Left lung (tissue), 10 donors: Measurements from ENCODE around the gene PIH1D1. TPM values are rescaled to one million over a fixed set of nuclear protein-coding genes. Genes with fewer than 3 reads are reported as not detected.
A peak's percentile ranks its signal among the peaks of the same experiment; 100 is the strongest.

Experiments used
- ATAC-seq: fragments of 200-7000 bp; cut with Tn5 transposase; one replicate; pipeline ENCODE4 v1.9.1; 2020; ENCODE audit warnings: moderate library complexity
- DNase-seq, 4 donors: peaks; one replicate each; pipeline ENCODE4 v3.0.0-alpha.2; 2013 to 2020
- H3K27ac ChIP-seq, 2 donors: fragments of 200-600 bp; sonication (generic) in 1 of 2; one replicate each; pipeline versions ENCODE4 v1.5.0 to v1.8.0; 2020 to 2021
- H3K27me3 ChIP-seq, 2 donors: fragments of 200-600 bp; sonication (generic) in 1 of 2; one replicate each; pipeline versions ENCODE4 v1.5.0 to v1.8.0; 2020 to 2021
- H3K36me3 ChIP-seq, 2 donors: fragments of 200-600 bp; sonication (generic) in 1 of 2; one replicate each; pipeline versions ENCODE4 v1.5.0 to v1.8.0; 2020 to 2021
- H3K4me1 ChIP-seq, 2 donors: fragments of 200-600 bp; one replicate each; pipeline ENCODE4 v1.8.0; 2021
- H3K4me3 ChIP-seq, 2 donors: fragments of 200-600 bp; sonication (generic) in 1 of 2; one replicate each; pipeline versions ENCODE4 v1.5.0 to v1.8.0; 2020 to 2021; ENCODE audit warnings: mild to moderate bottlenecking in 1 of 2
- H3K9me3 ChIP-seq, 2 donors: fragments of 200-600 bp; sonication (generic) in 1 of 2; one replicate each; pipeline versions ENCODE4 v1.5.0 to v1.8.0; 2020 to 2021
- intact Hi-C, 2 donors: fragments of 100-400 bp; cut with DNase I; formaldehyde crosslinking; loops; one replicate each; pipeline versions ENCODE4 v1.11.2 to v1.14.2; 2022
- polyA plus RNA-seq, 6 donors: library from polyadenylated mRNA; unstranded; fragments of 120-200 nt; gene quantifications; one replicate each; pipeline ENCODE4 v1.2.1, GENCODE V29; 2013; ENCODE audit not compliant: insufficient read length in 6 of 6
- total RNA-seq, 2 donors: library from RNA; stranded (reverse); fragmentation: NEBNext Ultra II Directional; extraction: Animal tissue kit (Norgen Biotek cat#: 25700); gene quantifications; one replicate each; pipeline ENCODE4 v1.2.1, GENCODE V29; 2021
- TF ChIP-seq, protein P1 (sequence below), 2 donors: fragments of 200-600 bp; sonication (generic) in 1 of 2; IDR thresholded peaks; one replicate each; pipeline versions ENCODE4 v1.5.0 to v1.8.0; 2021; ENCODE audit warnings: antibody characterized with exemption in 2 of 2
- donor health status: DM: no; HTN: yes; CAD: no.
- donor health status: DM: no; HTN: no; CAD: no.

The PIH1D1 gene
- total and polyA plus RNA-seq, 8 donors: 54.4 to 93.2 (median 78.5) TPM

DNA sequence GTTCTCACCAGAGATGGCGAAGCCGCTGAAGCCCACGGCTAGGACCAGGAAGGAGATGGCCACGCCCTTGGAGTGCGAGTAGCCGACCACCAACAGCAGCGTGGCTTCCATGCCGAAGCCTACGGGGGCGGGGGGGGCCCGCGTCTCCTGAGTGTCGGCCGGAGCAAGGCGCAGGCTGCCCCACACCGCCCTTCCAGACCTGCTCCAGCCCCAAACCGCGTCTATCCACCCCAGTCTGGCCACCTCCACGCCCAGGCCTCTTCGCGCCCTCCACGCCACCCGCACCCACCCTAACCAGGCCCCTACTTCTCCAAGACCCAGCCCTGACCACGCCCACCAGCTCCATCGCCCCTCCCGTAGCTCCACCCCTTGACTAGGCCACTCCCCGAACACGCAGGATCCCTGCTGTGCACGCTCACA, 20.3 kb downstream of the PIH1D1 start:
- TF ChIP-seq, protein P1, sequence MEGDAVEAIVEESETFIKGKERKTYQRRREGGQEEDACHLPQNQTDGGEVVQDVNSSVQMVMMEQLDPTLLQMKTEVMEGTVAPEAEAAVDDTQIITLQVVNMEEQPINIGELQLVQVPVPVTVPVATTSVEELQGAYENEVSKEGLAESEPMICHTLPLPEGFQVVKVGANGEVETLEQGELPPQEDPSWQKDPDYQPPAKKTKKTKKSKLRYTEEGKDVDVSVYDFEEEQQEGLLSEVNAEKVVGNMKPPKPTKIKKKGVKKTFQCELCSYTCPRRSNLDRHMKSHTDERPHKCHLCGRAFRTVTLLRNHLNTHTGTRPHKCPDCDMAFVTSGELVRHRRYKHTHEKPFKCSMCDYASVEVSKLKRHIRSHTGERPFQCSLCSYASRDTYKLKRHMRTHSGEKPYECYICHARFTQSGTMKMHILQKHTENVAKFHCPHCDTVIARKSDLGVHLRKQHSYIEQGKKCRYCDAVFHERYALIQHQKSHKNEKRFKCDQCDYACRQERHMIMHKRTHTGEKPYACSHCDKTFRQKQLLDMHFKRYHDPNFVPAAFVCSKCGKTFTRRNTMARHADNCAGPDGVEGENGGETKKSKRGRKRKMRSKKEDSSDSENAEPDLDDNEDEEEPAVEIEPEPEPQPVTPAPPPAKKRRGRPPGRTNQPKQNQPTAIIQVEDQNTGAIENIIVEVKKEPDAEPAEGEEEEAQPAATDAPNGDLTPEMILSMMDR (IDR thresholded peaks at IDR 0.05): no peak
- no peak for ATAC-seq
- Histone ChIP-seq H3K36me3 (no peaks in the 10 kb centered on the region), H3K4me1 (peaks cover 0 to 12% of the 10 kb centered on the region in 2 donors), H3K27me3 (peaks cover 81 to 100% of the 10 kb centered on the region in 2 donors), H3K4me3 (no peak overlapping the region), H3K27ac (no peak overlapping the region), H3K9me3 (no peaks in the 10 kb centered on the region)
- no peak for DNase-seq
- intact Hi-C loops: no loop called here

DNA sequence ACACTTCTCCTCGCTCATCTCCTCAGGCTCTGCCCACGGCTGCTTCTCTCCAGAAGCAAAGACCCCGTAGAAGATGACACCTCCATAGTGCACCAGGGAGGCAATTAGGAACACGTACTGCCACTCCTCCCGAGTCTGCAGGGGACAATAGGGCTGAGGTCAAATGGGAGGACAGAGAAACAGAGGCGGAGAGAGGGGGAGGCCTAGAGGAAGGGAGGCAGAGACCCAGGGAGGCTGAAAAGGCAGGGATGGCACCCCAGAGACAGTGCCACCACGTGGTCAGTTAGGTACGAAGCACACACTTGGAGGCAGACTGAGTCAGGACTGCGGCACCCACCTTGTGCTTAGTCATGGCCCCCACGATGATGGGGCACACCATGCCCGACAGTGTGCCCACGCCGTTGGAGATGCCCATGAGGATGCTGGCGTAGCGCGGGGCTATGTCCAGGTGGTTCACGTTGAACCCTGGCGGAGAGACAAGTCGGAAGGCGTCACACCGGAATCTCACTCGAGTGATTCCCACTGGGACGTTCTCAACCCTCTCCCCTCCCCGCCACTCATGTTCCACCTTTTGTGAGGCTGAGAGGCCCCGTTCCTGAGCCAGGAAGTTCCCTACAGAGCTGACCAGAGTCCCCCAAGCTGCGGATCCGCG, 20.8 kb downstream of the PIH1D1 start:
- H3K4me3 ChIP-seq: no peak overlapping the region
- peaks cover 0 to 15% of the 10 kb centered on the region in 2 donors for H3K4me1 ChIP-seq
- ATAC-seq (no peak), DNase-seq (peak in 1 of 4 donors; percentile 43)
- no peak overlapping the region for H3K27ac ChIP-seq
- H3K9me3 ChIP-seq: no peaks in the 10 kb centered on the region
- H3K27me3 ChIP-seq: peaks cover 82 to 100% of the 10 kb centered on the region in 2 donors
- intact Hi-C loops: no loop called here
- TF ChIP-seq, protein P1 (IDR thresholded peaks at IDR 0.05): peak in 1 of 2 donors; percentile 11
- H3K36me3 ChIP-seq: no peaks in the 10 kb centered on the region

DNA sequence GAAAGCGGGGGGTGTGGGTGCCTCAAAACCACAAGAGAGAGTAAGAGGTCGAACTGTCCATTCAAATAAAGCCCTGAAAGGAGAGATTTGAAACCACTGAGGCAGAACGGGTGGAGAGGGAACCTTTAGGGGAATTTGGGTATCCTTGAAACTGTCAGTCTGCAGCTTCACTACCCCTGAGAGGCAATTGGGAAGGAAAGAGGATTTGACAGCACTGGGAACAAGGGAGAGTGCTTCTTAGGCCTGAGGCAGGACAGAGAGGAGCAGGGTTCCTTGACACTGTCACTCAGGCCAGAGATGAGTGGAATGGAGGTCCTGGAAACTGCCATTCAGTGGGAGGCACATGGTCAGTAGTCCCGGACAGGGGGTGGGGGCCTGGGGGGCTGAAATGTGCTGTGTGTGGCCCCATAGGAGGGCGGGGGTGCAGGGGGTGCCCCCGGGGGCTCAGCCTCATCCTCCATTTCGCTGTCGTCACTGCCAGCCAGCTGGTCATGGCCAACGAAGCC, 21.4 kb downstream of the PIH1D1 start:
- no peak overlapping the region for H3K27ac ChIP-seq
- H3K27me3 ChIP-seq: peaks cover 82 to 100% of the 10 kb centered on the region in 2 donors
- H3K4me3 ChIP-seq: no peak overlapping the region
- peak in 1 of 4 donors; percentile 40 for DNase-seq
- H3K36me3 ChIP-seq: no peaks in the 10 kb centered on the region
- no peaks in the 10 kb centered on the region for H3K9me3 ChIP-seq
- intact Hi-C loops: no loop called here
- H3K4me1 ChIP-seq: peaks cover 0 to 15% of the 10 kb centered on the region in 2 donors
- ATAC-seq: no peak
- TF ChIP-seq, protein P1 (IDR thresholded peaks at IDR 0.05): no peak

DNA sequence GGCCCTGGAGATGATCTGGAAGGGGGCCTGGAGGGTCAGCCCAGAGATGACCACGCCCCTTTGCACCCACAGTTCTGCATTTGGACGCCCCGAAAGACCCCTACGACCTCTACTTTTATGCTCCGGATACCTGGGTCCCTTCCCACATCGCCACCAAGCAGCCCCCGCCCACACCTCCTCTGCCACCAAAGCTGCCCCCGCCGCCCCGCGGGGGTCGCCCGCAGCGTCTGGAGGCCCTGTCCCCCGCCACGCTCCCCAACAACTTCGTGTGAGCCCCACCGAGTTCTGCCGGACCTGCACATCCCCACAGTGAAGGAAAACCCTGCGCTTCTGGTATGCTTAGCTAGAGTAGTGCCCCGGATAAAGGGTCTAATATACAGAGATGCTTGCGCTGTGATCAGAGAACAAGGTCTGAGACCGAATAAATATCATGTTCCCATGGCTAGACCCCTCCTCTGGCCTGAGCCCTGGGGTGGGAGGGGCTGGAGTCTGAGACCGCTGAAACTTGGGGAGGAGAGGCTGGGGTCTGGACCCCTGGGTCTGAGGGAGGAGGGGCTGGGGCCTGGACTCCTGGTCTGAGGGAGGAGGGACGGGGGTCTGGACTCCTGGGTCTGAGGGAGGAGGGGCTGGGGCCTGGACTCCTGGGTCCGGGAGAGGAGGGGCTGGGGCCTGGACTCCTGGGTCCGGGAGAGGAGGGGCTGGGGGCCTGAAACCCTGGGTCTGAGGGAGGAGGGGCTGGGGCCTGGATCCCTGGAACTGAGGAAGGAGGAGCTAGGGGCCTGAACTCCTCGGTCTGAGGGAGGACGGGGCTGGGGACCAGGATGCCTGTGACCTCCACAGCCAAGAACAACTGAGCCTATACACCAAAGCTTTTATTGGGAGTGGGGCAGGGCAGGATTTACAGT, 22.8 kb downstream of the PIH1D1 start:
- no peak overlapping the region for H3K27ac ChIP-seq
- H3K4me1 ChIP-seq: peaks cover 0 to 15% of the 10 kb centered on the region in 2 donors
- TF ChIP-seq, protein P1 (IDR thresholded peaks at IDR 0.05): no peak
- H3K27me3 ChIP-seq: peaks cover 84 to 100% of the 10 kb centered on the region in 2 donors
- no peak for ATAC-seq
- no peak for DNase-seq
- intact Hi-C loops: no loop called here
- H3K9me3 ChIP-seq: no peaks in the 10 kb centered on the region
- H3K36me3 ChIP-seq: no peaks in the 10 kb centered on the region
- H3K4me3 ChIP-seq: no peak overlapping the region
